NCI-H2227 treated with DMSO at 0.1 percent for 48 hours (cell line): ENCODE measurements around the gene PHAX.
A peak's percentile ranks its signal among the peaks of the same experiment; 100 is the strongest.
"Not testable (repeated sequence)": the region's sequence is repeated elsewhere in the genome, so short reads cannot be mapped to it uniquely, and the experiment has no call there.

Experiments used
- DNase-seq: peaks from one replicate; lab custom pipeline; 2025; lab: John Stamatoyannopoulos, UW

Gene PHAX

GRCh38 chr5:126600631-126601511, at the start of gene PHAX:
PHAX (plus strand) TSS chr5:126600947; CDS start chr5:126600963, 16 bp downstream.
- peak; percentile 25 for DNase-seq

- DNase-seq, result no peak
These were observed 48.1 kb upstream of the PHAX start for GRCh38 chr5:126552614-126553013.

GRCh38 chr5:126555101-126555500, 45.6 kb upstream of the PHAX start:
- DNase-seq, result not testable (repeated sequence)

- no peak for DNase-seq
These were observed 38.8 kb upstream of the PHAX start for GRCh38 chr5:126561908-126562307.

- no peak for DNase-seq
These were observed 37.9 kb upstream of the PHAX start for GRCh38 chr5:126562823-126563222.

- DNase-seq, result no peak
These were observed 32.5 kb upstream of the PHAX start for GRCh38 chr5:126568206-126568755.

- no peak for DNase-seq
These were observed 25.1 kb upstream of the PHAX start for GRCh38 chr5:126575644-126576043.

- no peak for DNase-seq
These were observed 23.8 kb upstream of the PHAX start for GRCh38 chr5:126576974-126577373.

GRCh38 chr5:126577415-126577814, 23.3 kb upstream of the PHAX start:
- no peak for DNase-seq

- no peak for DNase-seq
These were observed 21.0 kb upstream of the PHAX start for GRCh38 chr5:126579716-126580115.

- no peak for DNase-seq
These were observed 17.0 kb upstream of the PHAX start for GRCh38 chr5:126583761-126584160.

- no peak for DNase-seq
These were observed 13.0 kb upstream of the PHAX start for GRCh38 chr5:126587551-126588390.

- DNase-seq, result no peak
These were observed 11.0 kb upstream of the PHAX start for GRCh38 chr5:126589536-126590297.

- no peak for DNase-seq
These were observed 9.2 kb upstream of the PHAX start for GRCh38 chr5:126591549-126591948.

GRCh38 chr5:126594748-126595485, 5.8 kb upstream of the PHAX start, which contains the start of gene ALDH7A1:
ALDH7A1 (minus strand) TSS chr5:126595219; CDS start chr5:126595198, 21 bp downstream.
- DNase-seq, result peak; percentile 79

GRCh38 chr5:126595486-126596083, 5.2 kb upstream of the PHAX start:
- DNase-seq, result no peak

GRCh38 chr5:126597156-126597555, 3.6 kb upstream of the PHAX start:
- DNase-seq, result no peak

GRCh38 chr5:126599499-126599898, 1.2 kb upstream of the PHAX start:
- no peak for DNase-seq

- not testable (repeated sequence) for DNase-seq
These were observed 646 bp upstream of the PHAX start for GRCh38 chr5:126599971-126600630.

- no peak for DNase-seq
These were observed 2.8 kb downstream of the PHAX start for GRCh38 chr5:126603402-126603991.
